ENCODE measurements around the gene FRMD1. TPM values are rescaled to one million over a fixed set of nuclear protein-coding genes. Genes with fewer than 3 reads are reported as not detected.

The FRMD1 gene
- total RNA-seq, 1 donor from 2014 or later = not detected

DNA sequence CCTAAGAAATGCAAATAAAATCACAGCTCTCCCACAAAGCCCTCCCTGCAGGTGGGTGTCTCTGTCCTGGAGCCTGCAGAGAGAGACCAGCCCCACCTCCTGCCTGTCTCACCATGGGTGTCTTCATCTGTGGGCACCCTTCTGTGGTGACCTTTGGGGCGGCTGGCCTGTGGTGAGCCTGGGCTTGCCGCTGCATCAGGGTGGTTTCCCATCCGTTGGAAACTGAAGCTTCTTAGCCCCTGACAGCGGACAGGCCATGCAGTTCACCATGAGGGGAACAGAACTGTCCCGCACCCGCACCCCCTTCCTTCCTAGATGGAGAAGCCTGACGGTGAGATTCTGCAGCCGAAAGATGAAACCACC, 42.3 kb upstream of the FRMD1 start:
- Mint-ChIP-seq H3K4me1 (no peaks in the 10 kb centered on the region), H3K27me3 (ENCODE audit: low read depth) (no peaks in the 10 kb centered on the region), H3K36me3 (ENCODE audit: low read depth) (no peaks in the 10 kb centered on the region), H3K27ac (ENCODE audit: unreplicated experiment) (no peak overlapping the region), H3K9me3 (no peaks in the 10 kb centered on the region), H3K4me3 (no peak overlapping the region)
- TF ChIP-seq, protein P1, sequence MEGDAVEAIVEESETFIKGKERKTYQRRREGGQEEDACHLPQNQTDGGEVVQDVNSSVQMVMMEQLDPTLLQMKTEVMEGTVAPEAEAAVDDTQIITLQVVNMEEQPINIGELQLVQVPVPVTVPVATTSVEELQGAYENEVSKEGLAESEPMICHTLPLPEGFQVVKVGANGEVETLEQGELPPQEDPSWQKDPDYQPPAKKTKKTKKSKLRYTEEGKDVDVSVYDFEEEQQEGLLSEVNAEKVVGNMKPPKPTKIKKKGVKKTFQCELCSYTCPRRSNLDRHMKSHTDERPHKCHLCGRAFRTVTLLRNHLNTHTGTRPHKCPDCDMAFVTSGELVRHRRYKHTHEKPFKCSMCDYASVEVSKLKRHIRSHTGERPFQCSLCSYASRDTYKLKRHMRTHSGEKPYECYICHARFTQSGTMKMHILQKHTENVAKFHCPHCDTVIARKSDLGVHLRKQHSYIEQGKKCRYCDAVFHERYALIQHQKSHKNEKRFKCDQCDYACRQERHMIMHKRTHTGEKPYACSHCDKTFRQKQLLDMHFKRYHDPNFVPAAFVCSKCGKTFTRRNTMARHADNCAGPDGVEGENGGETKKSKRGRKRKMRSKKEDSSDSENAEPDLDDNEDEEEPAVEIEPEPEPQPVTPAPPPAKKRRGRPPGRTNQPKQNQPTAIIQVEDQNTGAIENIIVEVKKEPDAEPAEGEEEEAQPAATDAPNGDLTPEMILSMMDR (conservative IDR thresholded peaks at IDR 0.05) = no peak
- no peak for DNase-seq (ENCODE audit: low read depth, low spot score)

DNA sequence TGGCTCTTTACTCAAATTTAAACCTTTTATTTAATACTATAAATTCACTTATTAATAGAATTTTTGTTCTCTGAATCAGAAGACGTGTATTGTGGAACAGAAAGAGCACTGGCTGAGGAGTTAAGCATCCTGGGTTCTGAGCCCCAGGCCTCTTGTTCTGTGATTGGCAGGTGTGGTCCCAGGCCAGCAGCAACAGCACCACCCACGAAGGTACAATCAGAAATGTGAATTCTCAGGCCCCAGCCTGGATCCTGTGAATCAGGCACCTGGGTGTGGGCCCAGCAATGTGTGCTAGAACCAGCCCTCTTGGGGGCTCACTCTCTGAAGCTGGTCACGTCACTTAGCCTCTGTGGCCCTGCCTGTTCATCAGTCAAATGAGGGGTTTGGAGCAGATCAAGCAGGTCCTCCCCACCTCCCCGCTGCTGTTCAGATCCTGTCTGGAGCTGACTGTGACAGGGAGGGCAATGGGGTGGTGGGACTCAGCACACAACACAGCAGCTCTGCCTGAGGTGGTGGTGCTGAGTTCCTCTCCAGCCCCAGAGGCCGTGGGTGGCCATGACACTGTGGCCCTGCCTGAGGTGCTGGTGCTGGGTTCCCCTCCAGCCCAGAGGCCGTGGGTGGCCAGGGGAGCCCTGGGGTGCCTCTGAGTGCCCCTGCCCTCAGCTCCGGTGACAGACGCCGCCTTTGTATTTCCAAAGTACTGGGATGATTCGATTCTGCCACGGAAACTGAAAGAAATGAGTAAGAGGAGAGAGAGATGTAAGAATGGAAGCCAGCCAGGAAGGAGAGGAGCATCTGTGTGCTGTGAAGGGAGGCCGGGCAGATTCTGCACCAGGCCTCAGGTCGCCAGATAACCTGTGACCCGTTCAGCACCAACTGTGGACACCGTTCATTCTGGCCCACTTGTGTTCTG, 41.6 kb upstream of the FRMD1 start:
- H3K4me1 Mint-ChIP-seq = no peaks in the 10 kb centered on the region
- H3K36me3 Mint-ChIP-seq (ENCODE audit: low read depth) = no peaks in the 10 kb centered on the region
- peaks cover 1% of the 10 kb centered on the region for H3K9me3 Mint-ChIP-seq
- TF ChIP-seq, protein P1 (conservative IDR thresholded peaks at IDR 0.05) = no peak
- no peak for DNase-seq (ENCODE audit: low read depth, low spot score)
- no peak overlapping the region for H3K4me3 Mint-ChIP-seq
- H3K27ac Mint-ChIP-seq (ENCODE audit: unreplicated experiment) = no peak overlapping the region
- H3K27me3 Mint-ChIP-seq (ENCODE audit: low read depth) = no peaks in the 10 kb centered on the region

DNA sequence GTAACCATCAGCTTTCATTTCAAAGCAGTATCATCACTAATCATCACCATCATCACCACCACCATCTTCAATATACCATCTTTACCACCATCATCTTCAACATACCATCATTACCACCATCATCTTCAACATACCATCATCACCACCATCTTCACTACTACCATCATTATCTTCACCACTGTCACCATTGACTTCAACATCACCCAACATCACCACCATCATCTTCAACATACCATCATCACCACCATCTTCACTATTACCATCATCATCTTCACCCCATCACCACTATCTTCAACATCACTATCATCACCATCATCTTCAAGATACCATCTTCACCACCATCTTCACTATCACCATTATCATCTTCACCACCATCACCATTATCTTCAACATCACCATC, 40.5 kb upstream of the FRMD1 start:
- H3K9me3 Mint-ChIP-seq = peaks cover 8% of the 10 kb centered on the region
- no peak overlapping the region for H3K4me3 Mint-ChIP-seq
- no peaks in the 10 kb centered on the region for H3K4me1 Mint-ChIP-seq
- no peaks in the 10 kb centered on the region for H3K27me3 Mint-ChIP-seq (ENCODE audit: low read depth)
- H3K36me3 Mint-ChIP-seq (ENCODE audit: low read depth) = no peaks in the 10 kb centered on the region
- no peak overlapping the region for H3K27ac Mint-ChIP-seq (ENCODE audit: unreplicated experiment)
- TF ChIP-seq, protein P1 (conservative IDR thresholded peaks at IDR 0.05) = no peak
- no peak for DNase-seq (ENCODE audit: low read depth, low spot score)

DNA sequence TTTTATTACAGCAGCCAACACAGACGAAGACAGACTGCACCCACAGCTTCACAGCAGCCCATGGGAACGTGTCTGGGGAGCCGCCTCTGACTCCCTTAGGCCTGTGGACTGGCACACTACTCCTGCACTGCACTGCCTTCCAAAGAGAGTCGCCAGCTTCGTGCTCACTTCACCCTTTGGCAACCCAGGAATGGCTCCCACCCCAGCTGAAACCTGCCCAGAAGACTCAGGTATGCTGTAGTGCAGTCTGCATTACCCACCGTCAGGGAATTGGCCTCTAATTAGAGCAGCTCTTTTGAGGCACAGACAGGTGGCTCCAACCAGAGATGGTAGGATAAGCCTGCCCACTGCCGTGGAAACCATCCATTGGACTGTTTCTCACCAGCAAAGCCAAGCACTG, 39.9 kb upstream of the FRMD1 start:
- peaks cover 8% of the 10 kb centered on the region for H3K9me3 Mint-ChIP-seq
- no peak for DNase-seq (ENCODE audit: low read depth, low spot score)
- H3K27me3 Mint-ChIP-seq (ENCODE audit: low read depth) = no peaks in the 10 kb centered on the region
- no peaks in the 10 kb centered on the region for H3K36me3 Mint-ChIP-seq (ENCODE audit: low read depth)
- H3K4me1 Mint-ChIP-seq = no peaks in the 10 kb centered on the region
- no peak overlapping the region for H3K4me3 Mint-ChIP-seq
- TF ChIP-seq, protein P1 (conservative IDR thresholded peaks at IDR 0.05) = no peak
- no peak overlapping the region for H3K27ac Mint-ChIP-seq (ENCODE audit: unreplicated experiment)

DNA sequence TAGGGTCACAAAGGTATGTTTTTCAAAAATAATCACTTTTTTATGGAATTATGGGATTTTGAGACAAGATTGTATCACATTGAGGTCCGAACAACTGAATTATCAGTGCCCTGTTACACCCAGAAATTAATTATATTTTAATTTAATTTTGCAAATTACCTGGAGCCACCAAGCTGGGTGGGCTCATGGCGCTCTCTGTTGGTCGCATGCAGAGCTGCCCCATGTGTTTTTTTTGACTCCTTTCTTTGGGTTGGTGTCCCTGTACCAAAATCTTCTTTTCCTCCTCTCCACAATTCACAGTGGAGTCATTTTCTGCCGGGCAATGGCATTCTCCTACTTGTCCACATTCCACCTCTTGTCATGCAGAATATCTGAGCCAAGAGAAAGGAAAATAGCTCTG, 38.9 kb upstream of the FRMD1 start:
- Mint-ChIP-seq H3K27me3 (ENCODE audit: low read depth) (no peaks in the 10 kb centered on the region), H3K36me3 (ENCODE audit: low read depth) (no peaks in the 10 kb centered on the region), H3K27ac (ENCODE audit: unreplicated experiment) (no peak overlapping the region), H3K4me1 (no peaks in the 10 kb centered on the region), H3K9me3 (peaks cover 8% of the 10 kb centered on the region), H3K4me3 (no peak overlapping the region)
- DNase-seq (ENCODE audit: low read depth, low spot score) = no peak
- TF ChIP-seq, protein P1 (conservative IDR thresholded peaks at IDR 0.05) = peak; percentile 46
